ENCODE data around the gene RBM19. TPM values are rescaled to one million over a fixed set of nuclear protein-coding genes. Genes with fewer than 3 reads are reported as not detected.

RBM19 gene
- total and polyA plus RNA-seq, 2 donors (not counting 3 experiments of a cell fraction or from before 2014, with no cell fraction given) = 13.2 to 34.4 TPM

- no peaks in the 10 kb centered on the region for H3K79me2 ChIP-seq (ENCODE audit: control insufficient read depth, insufficient read depth, low read length)
- no TSS peak for BruUV-seq (replicated peaks)
- no peak overlapping the region for H2AFZ ChIP-seq (ENCODE audit: low read depth, low read length)
- ChIA-PET POLR2A (no interaction called here), CTCF (no interaction called here)
- H3K4me3 ChIP-seq (replicated peaks in 1 of 3; ENCODE audit: insufficient read depth in 1 of 3, low read depth in 1 of 3, low read length in 3 of 3) = no peak overlapping the region
- no peak overlapping the region for H3K4me2 ChIP-seq (ENCODE audit: insufficient read depth, low read length)
- FAIRE-seq (no peak), DNase-seq (ENCODE audit: low read depth, low spot score) (no peak)
- no peaks in the 10 kb centered on the region for H3K27me3 ChIP-seq (ENCODE audit: control insufficient read depth in 2 of 2, insufficient read depth in 2 of 2, low read length in 2 of 2)
- TF ChIP-seq CTCF (IDR thresholded peaks at IDR 0.05; ENCODE audit: extremely low read depth in 1 of 2, insufficient read depth in 1 of 2, low read depth in 1 of 2, low read length in 2 of 2) (no peak), FOS (IDR thresholded peaks at IDR 0.05; ENCODE audit: borderline replicate concordance, insufficient read depth, low read length) (no peak), POLR2AphosphoS5 (IDR thresholded peaks at IDR 0.05; ENCODE audit: insufficient read depth, low read depth, low read length) (no peak), JUN (IDR thresholded peaks at IDR 0.05; ENCODE audit: borderline replicate concordance, insufficient read depth, insufficient read length, low read depth) (no peak), MAX (IDR thresholded peaks at IDR 0.05; ENCODE audit: insufficient read depth, insufficient read length) (no peak), MYC (IDR thresholded peaks at IDR 0.05; ENCODE audit: low read depth, low read length) (no peak), POLR2A (IDR thresholded peaks at IDR 0.05; ENCODE audit: low read depth, low read length) (no peak), EZH2 (IDR thresholded peaks at IDR 0.05; ENCODE audit: borderline replicate concordance, low read depth, low read length, severe bottlenecking) (no peak), GATA2 (IDR thresholded peaks at IDR 0.05; ENCODE audit: insufficient read depth, insufficient read length, low read depth, low read length) (no peak)
- H3K27ac ChIP-seq (ENCODE audit: insufficient read depth, low read depth, low read length) = no peak overlapping the region
- dilution Hi-C loops (cut with MboI; ENCODE audit: extremely low pct_ligation_motif_present, low sequenced_read_pairs) = no loop called here
- no peaks in the 10 kb centered on the region for H3K36me3 ChIP-seq (ENCODE audit: control insufficient read depth in 2 of 2, extremely low read depth in 1 of 2, insufficient read depth in 2 of 2, low read length in 2 of 2)
- no peak overlapping the region for H3K9ac ChIP-seq (replicated peaks; ENCODE audit: extremely low read depth, insufficient read depth, low read length)
- intact Hi-C loops (cut with micrococcal nuclease) = no loop called here
- no peaks in the 10 kb centered on the region for H3K4me1 ChIP-seq (ENCODE audit: control insufficient read depth, extremely low read depth, insufficient read depth, low read length)
- no peaks in the 10 kb centered on the region for H3K9me3 ChIP-seq (replicated peaks; ENCODE audit: control insufficient read depth, insufficient read depth, low read length)
- no peaks in the 10 kb centered on the region for H4K20me1 ChIP-seq (replicated peaks; ENCODE audit: control insufficient read depth, extremely low read depth, insufficient read depth, low read length)
- no peaks in the 10 kb centered on the region for H3K9me1 ChIP-seq (replicated peaks; ENCODE audit: control insufficient read depth, extremely low read depth, insufficient read depth, low read length)
Measured at GRCh38 chr12:113803759-113804140, 162.4 kb downstream of the RBM19 start.

Measured in endothelial cell of umbilical vein (primary cell).